K562 (cell line): ENCODE data around the gene RABL6. TPM values are rescaled to one million over a fixed set of nuclear protein-coding genes. Genes with fewer than 3 reads are reported as not detected.
A peak's percentile ranks its signal among the peaks of the same experiment; 100 is the strongest.

Source experiments
- CHD7 ChIP-seq: fragments of 200-600 bp; sonication (generic); IDR thresholded peaks from one replicate; pipeline ENCODE4 v1.6.1; 2012; ENCODE audit warnings: mild to moderate bottlenecking, low read depth, low read length, inconsistent platforms
- CREB3L1 ChIP-seq: fragments of 450-650 bp; IDR thresholded peaks from 2 replicates; pipeline ENCODE4 v1.6.1; 2014; ENCODE audit warnings: low read depth, mild to moderate bottlenecking, moderate library complexity, borderline replicate concordance
- ETV5 ChIP-seq: sonication (generic); formaldehyde crosslinking; IDR thresholded peaks from 2 replicates; pipeline ENCODE4 v1.4.0; 2020; ENCODE audit warnings: low read depth, mild to moderate bottlenecking, missing genetic modification reagents
- HIVEP1 ChIP-seq: fragments of 250-450 bp; sonication (Bioruptor Pico); IDR thresholded peaks from 2 replicates; pipeline ENCODE4 v1.4.0; 2020; ENCODE audit warnings: mild to moderate bottlenecking
- HMGXB4 ChIP-seq: sonication (generic); formaldehyde crosslinking; IDR thresholded peaks from 2 replicates; pipeline ENCODE4 v1.8.1; 2023; ENCODE audit warnings: mild to moderate bottlenecking, missing genetic modification reagents
- JUN ChIP-seq, 2 experiments: sonication (generic) in 1 of 2; formaldehyde crosslinking in 1 of 2; IDR thresholded peaks; 2 replicates each; pipeline versions ENCODE4 v1.6.1 to v1.8.0; 2012 to 2022; ENCODE audit warnings: borderline replicate concordance in 2 of 2, mild to moderate bottlenecking in 2 of 2, improper control_type of control experiment in 1 of 2, low read depth in 1 of 2, low read length in 1 of 2, missing genetic modification reagents in 1 of 2
- PYGO2 ChIP-seq: fragments of 450-650 bp; IDR thresholded peaks from 2 replicates; pipeline ENCODE4 v1.6.1; 2016; ENCODE audit warnings: mild to moderate bottlenecking, missing genetic modification characterization, moderate library complexity, missing compliant biosample characterization
- SIRT6 ChIP-seq: IDR thresholded peaks from one replicate; pipeline ENCODE4 v1.6.1; 2012; ENCODE audit warnings: low read depth, mild to moderate bottlenecking, control low read depth, inconsistent platforms, low read length, moderate library complexity
- SMARCA4 ChIP-seq: fragments of 450-650 bp; IDR thresholded peaks from 2 replicates; pipeline ENCODE4 v1.6.1; 2016
- TAF15 ChIP-seq: fragments of 200-400 bp; formaldehyde crosslinking; IDR thresholded peaks from 2 replicates; pipeline ENCODE4 v1.6.1; 2017; ENCODE audit warnings: mild to moderate bottlenecking, low read depth, low read length, moderate library complexity
- ZFPM2 ChIP-seq: fragments of 250-450 bp; sonication (Bioruptor Pico); IDR thresholded peaks from 2 replicates; pipeline ENCODE4 v1.5.1; 2022; ENCODE audit warnings: mild to moderate bottlenecking
- polyA plus RNA-seq, 8 experiments: library from polyadenylated mRNA; depleted of rRNA in 4 of 8; stranded (reverse) in 5 of 8; unstranded in 3 of 8; fragments of >200 nt; fragmentation: Nextera tagmentation in 2 of 8; fragmentation: Illumina TruSeq in 1 of 8; extraction: Ambion mirVana in 2 of 8; extraction: Trizol in 1 of 8; gene quantifications; 2 replicates each; pipeline versions ENCODE4 v1.2.1 to v1.2.3, GENCODE V29; 2011 to 2014; ENCODE audit warnings: inconsistent platforms in 1 of 8, missing spikeins in 1 of 8
- total RNA-seq, 7 experiments: library from RNA; depleted of rRNA in 6 of 7; stranded (reverse); fragments of >200 nt in 6 of 7; fragmentation: Illumina TruSeq in 2 of 7; extraction: Trizol in 2 of 7; gene quantifications; 2 replicates each; pipeline versions ENCODE4 v1.2.1 to v1.2.3, GENCODE V29; 2011 to 2021; ENCODE audit warnings: low replicate concordance in 1 of 7

The RABL6 gene
- total and polyA plus RNA-seq, 9 of the 15 experiments (the other 6 are each of a cell fraction or from before 2014, with no cell fraction given) = 5.6 to 181 (median 84.5) TPM

GRCh38 chr9:136840877-136841645, 33.3 kb downstream of the RABL6 start (continued):
- no peak for TF ChIP-seq HMGXB4 (CRISPR knock-in tag)
- TF ChIP-seq TAF15 = 0 out of 2 replicates have a peak, but pooled peaks have one; percentile 75
- peak; percentile 17 for TF ChIP-seq SIRT6
- TF ChIP-seq PYGO2 (tag) = no peak
- no peak for TF ChIP-seq JUN (IDR thresholded peaks at IDR 0.05; ENCODE audit: borderline replicate concordance, low read depth, low read length)
- no peak for TF ChIP-seq JUN (CRISPR knock-in tag; IDR thresholded peaks at IDR 0.05; ENCODE audit: borderline replicate concordance)
- no peak for TF ChIP-seq ZFPM2 (CRISPR knock-in tag)
- no peak for TF ChIP-seq CREB3L1
- TF ChIP-seq CHD7 = peak; percentile 32
- no peak for TF ChIP-seq HIVEP1 (CRISPR knock-in tag)
- TF ChIP-seq SMARCA4 = no peak
- no peak for TF ChIP-seq ETV5
